ENCODE data around the gene NCOA7. TPM values are rescaled to one million over a fixed set of nuclear protein-coding genes. Genes with fewer than 3 reads are reported as not detected.

NCOA7 gene
- total and polyA plus RNA-seq, 9 of the 15 experiments (the other 6 are each of a cell fraction or from before 2014, with no cell fraction given): 5.8 to 14.6 (median 9.3) TPM

DNA sequence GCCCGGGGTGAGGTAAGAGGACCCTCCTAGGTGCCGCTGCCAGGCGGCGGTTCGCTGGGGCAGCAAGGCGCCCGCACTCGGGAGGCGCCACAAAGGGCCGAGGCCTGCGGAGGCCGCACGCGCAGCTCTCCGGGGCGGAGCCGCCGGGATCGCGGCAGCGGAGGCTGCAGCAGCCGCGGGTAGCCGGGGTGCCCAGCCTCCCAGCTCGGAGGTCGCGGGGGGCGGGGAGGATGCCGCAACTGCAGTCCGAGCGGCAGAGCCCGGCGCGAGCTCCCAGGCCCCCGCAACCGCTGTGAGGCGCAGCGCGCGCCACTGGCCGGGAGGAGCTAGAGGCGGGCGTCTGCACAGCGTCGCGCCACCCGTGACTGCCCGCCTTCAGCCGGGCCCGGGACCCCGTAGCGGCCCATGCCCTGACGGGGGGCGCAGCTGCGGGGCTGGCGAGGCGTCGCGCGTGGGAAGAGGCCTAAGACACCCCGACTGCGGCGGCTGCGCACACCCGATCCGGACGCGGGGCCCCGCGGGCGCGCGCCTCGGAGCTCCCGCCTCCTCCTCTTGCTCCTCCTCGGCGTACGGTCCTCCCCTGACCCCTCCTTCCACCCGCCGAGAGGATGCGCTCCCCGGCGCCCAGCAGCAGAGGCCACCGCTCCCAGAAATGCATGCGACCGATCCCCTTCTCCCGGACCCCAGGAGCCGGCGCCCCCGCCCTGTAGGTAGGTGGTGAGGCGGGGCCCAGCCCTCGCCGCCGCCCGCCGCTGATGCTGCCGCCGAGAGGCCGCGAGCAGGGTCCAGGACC, at the start of gene NCOA7 (continued):
- no peak; the same call in none of the 2 replicates for TF ChIP-seq RREB1 (CRISPR knock-in tag; IDR thresholded peaks at IDR 0.05)
- TF ChIP-seq ESRRA (IDR thresholded peaks at IDR 0.05; ENCODE audit: borderline replicate concordance, low read depth): peak; percentile 12; the same call in 1 of the 2 replicates
- peak; percentile 49 for TF ChIP-seq KDM5B (IDR thresholded peaks at IDR 0.05; ENCODE audit: insufficient replicate concordance, low read depth, low read length)
- peak; percentile 31; the same call in 1 of the 2 replicates for TF ChIP-seq GMEB1 (CRISPR knock-in tag; IDR thresholded peaks at IDR 0.05)
- peak; percentile 60 to 70; a peak in 2 of 4 replicates for TF ChIP-seq UBTF (IDR thresholded peaks at IDR 0.05; ENCODE audit: borderline replicate concordance in 1 of 2, low read depth in 2 of 2, low read length in 2 of 2)
- peak; percentile 50 for TF ChIP-seq SUPT5H (IDR thresholded peaks at IDR 0.05)
- TF ChIP-seq SIX5 (IDR thresholded peaks at IDR 0.05; ENCODE audit: borderline replicate concordance in 1 of 2, insufficient read depth in 1 of 2, low read depth in 1 of 2, low read length in 2 of 2): no peak
- no peak; the same call in 1 of the 2 replicates for TF ChIP-seq ZNF511 (CRISPR knock-in tag; IDR thresholded peaks at IDR 0.05)
- no peak for TF ChIP-seq RFX1 (IDR thresholded peaks at IDR 0.05)
- TF ChIP-seq ZBTB11 (CRISPR knock-in tag; IDR thresholded peaks at IDR 0.05): peak in 1 of 3 experiments; percentile 30; a peak in 2 of 6 replicates
